HAP-1 (cell line): ENCODE data around the gene CHST14.

ENCODE experiments used
- DNase-seq, 2 experiments: peaks; one replicate each; pipeline ENCODE4 v3.0.0-alpha.2; 2016 to 2020; ENCODE audit warnings: low spot score in 2 of 2
- H3K27me3 ChIP-seq: fragments of 250-450 bp; sonication (Bioruptor Pico); 2 replicates; pipeline ENCODE4 v1.5.1; 2020; ENCODE audit warnings: low read depth, mild to moderate bottlenecking, moderate library complexity
- H3K36me3 ChIP-seq: fragments of 250-450 bp; sonication (Bioruptor Pico); replicated peaks from 2 replicates; pipeline ENCODE4 v1.5.1; 2020; ENCODE audit warnings: mild to moderate bottlenecking
- H3K4me1 ChIP-seq: fragments of 250-450 bp; sonication (Bioruptor Pico); 2 replicates; pipeline ENCODE4 v1.5.1; 2020; ENCODE audit warnings: mild to moderate bottlenecking
- H3K4me3 ChIP-seq: fragments of 250-450 bp; sonication (Bioruptor Pico); 2 replicates; pipeline ENCODE4 v1.5.1; 2020; ENCODE audit warnings: mild to moderate bottlenecking, moderate library complexity
- H3K9me3 ChIP-seq: fragments of 250-450 bp; sonication (Bioruptor Pico); 2 replicates; pipeline ENCODE4 v1.5.1; 2020; ENCODE audit warnings: mild to moderate bottlenecking, moderate library complexity
- in situ Hi-C: fragments of 300-500 bp; cut with MboI; formaldehyde crosslinking; loops from 3 replicates; pipeline ENCODE4 v1.14.3; 2020; ENCODE audit warnings: low sequenced_read_pairs, inconsistent platforms, mixed read lengths

CHST14 gene

GRCh38 chr15:40461958-40462357, 8.8 kb upstream of the CHST14 start:
- no peak for DNase-seq
- Histone ChIP-seq H3K36me3 (peaks cover 70% of the 10 kb centered on the region), H3K4me3 (no peak overlapping the region), H3K9me3 (no peaks in the 10 kb centered on the region), H3K4me1 (no peaks in the 10 kb centered on the region), H3K27me3 (no peaks in the 10 kb centered on the region)
- in situ Hi-C loops, result no loop called here

GRCh38 chr15:40463279-40463678, 7.5 kb upstream of the CHST14 start:
- H3K27me3 ChIP-seq, result no peaks in the 10 kb centered on the region
- in situ Hi-C loops, result no loop called here
- no peak for DNase-seq
- H3K4me3 ChIP-seq, result no peak overlapping the region
- H3K4me1 ChIP-seq, result no peaks in the 10 kb centered on the region
- H3K36me3 ChIP-seq, result peaks cover 75% of the 10 kb centered on the region
- no peaks in the 10 kb centered on the region for H3K9me3 ChIP-seq

GRCh38 chr15:40463886-40464545, 6.8 kb upstream of the CHST14 start:
- Histone ChIP-seq H3K36me3 (peaks cover 72% of the 10 kb centered on the region), H3K4me1 (no peaks in the 10 kb centered on the region), H3K27me3 (no peaks in the 10 kb centered on the region), H3K4me3 (no peak overlapping the region), H3K9me3 (no peaks in the 10 kb centered on the region)
- no peak for DNase-seq
- in situ Hi-C loops, result no loop called here

- H3K36me3 ChIP-seq, result peaks cover 65% of the 10 kb centered on the region
- no peak overlapping the region for H3K4me3 ChIP-seq
- no peaks in the 10 kb centered on the region for H3K27me3 ChIP-seq
- no peak for DNase-seq
- H3K4me1 ChIP-seq, result no peaks in the 10 kb centered on the region
- in situ Hi-C loops, result no loop called here
- no peaks in the 10 kb centered on the region for H3K9me3 ChIP-seq
Measured at GRCh38 chr15:40464595-40465185, 6.1 kb upstream of the CHST14 start.

GRCh38 chr15:40465939-40466338, 4.8 kb upstream of the CHST14 start:
- in situ Hi-C loops, result no loop called here
- Histone ChIP-seq H3K9me3 (no peaks in the 10 kb centered on the region), H3K36me3 (peaks cover 56% of the 10 kb centered on the region)

GRCh38 chr15:40466426-40467260, 4.1 kb upstream of the CHST14 start:
- DNase-seq, result no peak
- Histone ChIP-seq H3K9me3 (no peaks in the 10 kb centered on the region), H3K36me3 (peaks cover 52% of the 10 kb centered on the region), H3K4me1 (peaks cover 6% of the 10 kb centered on the region), H3K27me3 (no peaks in the 10 kb centered on the region), H3K4me3 (no peak overlapping the region)
- in situ Hi-C loops, result no loop called here

More at GRCh38 chr15:40465939-40466338, 4.8 kb upstream of the CHST14 start:
- Histone ChIP-seq H3K27me3 (no peaks in the 10 kb centered on the region), H3K4me1 (peaks cover 6% of the 10 kb centered on the region), H3K4me3 (no peak overlapping the region)
- no peak for DNase-seq

- H3K4me1 ChIP-seq, result peaks cover 8% of the 10 kb centered on the region
Measured at GRCh38 chr15:40467261-40467615, 3.5 kb upstream of the CHST14 start.

GRCh38 chr15:40468898-40469331, 1.9 kb upstream of the CHST14 start:
- in situ Hi-C loops, result no loop called here
- no peak overlapping the region for H3K4me3 ChIP-seq
- H3K9me3 ChIP-seq, result no peaks in the 10 kb centered on the region
- peaks cover 8% of the 10 kb centered on the region for H3K4me1 ChIP-seq
- H3K36me3 ChIP-seq, result peaks cover 31% of the 10 kb centered on the region
- no peak for DNase-seq
- H3K27me3 ChIP-seq, result no peaks in the 10 kb centered on the region

More at GRCh38 chr15:40467261-40467615, 3.5 kb upstream of the CHST14 start:
- no peak for DNase-seq
- Histone ChIP-seq H3K36me3 (peaks cover 46% of the 10 kb centered on the region), H3K9me3 (no peaks in the 10 kb centered on the region), H3K4me3 (no peak overlapping the region), H3K27me3 (no peaks in the 10 kb centered on the region)
- in situ Hi-C loops, result no loop called here

- peaks cover 8% of the 10 kb centered on the region for H3K4me1 ChIP-seq
- no peaks in the 10 kb centered on the region for H3K9me3 ChIP-seq
- no peaks in the 10 kb centered on the region for H3K27me3 ChIP-seq
- H3K4me3 ChIP-seq, result no peak overlapping the region
- DNase-seq, result no peak
- H3K36me3 ChIP-seq, result peaks cover 21% of the 10 kb centered on the region
- in situ Hi-C loops, result no loop called here
Measured at GRCh38 chr15:40469776-40470390, 901 bp upstream of the CHST14 start.

- H3K4me1 ChIP-seq, result peaks cover 8% of the 10 kb centered on the region
- H3K9me3 ChIP-seq, result no peaks in the 10 kb centered on the region
- peak overlapping the region; percentile 56 for H3K4me3 ChIP-seq
- H3K27me3 ChIP-seq, result no peaks in the 10 kb centered on the region
- H3K36me3 ChIP-seq, result peaks cover 10% of the 10 kb centered on the region
- DNase-seq, result peak in 1 of 2 experiments; percentile 34
- in situ Hi-C loops, result no loop called here
Measured at GRCh38 chr15:40471105-40471807, 472 bp downstream of the CHST14 start.

- Histone ChIP-seq H3K36me3 (peaks cover 7% of the 10 kb centered on the region), H3K9me3 (no peaks in the 10 kb centered on the region), H3K4me1 (peaks cover 8% of the 10 kb centered on the region), H3K4me3 (peak overlapping the region; percentile 56), H3K27me3 (no peaks in the 10 kb centered on the region)
- in situ Hi-C loops, result no loop called here
- DNase-seq, result peak in 1 of 2 experiments; percentile 31
Measured at GRCh38 chr15:40471808-40472150, 995 bp downstream of the CHST14 start.

- no peak for DNase-seq
- peak overlapping the region; percentile 56 for H3K4me3 ChIP-seq
- no peaks in the 10 kb centered on the region for H3K27me3 ChIP-seq
- H3K9me3 ChIP-seq, result no peaks in the 10 kb centered on the region
- in situ Hi-C loops, result no loop called here
- peaks cover 4% of the 10 kb centered on the region; the same call in 1 of the 2 replicates for H3K36me3 ChIP-seq
- peaks cover 8% of the 10 kb centered on the region for H3K4me1 ChIP-seq
Measured at GRCh38 chr15:40472171-40472727, 1.5 kb downstream of the CHST14 start.

GRCh38 chr15:40474581-40474980, 3.8 kb downstream of the CHST14 start:
- Histone ChIP-seq H3K4me3 (no peak overlapping the region), H3K36me3 (no peaks in the 10 kb centered on the region; the same call in 1 of the 2 replicates), H3K9me3 (no peaks in the 10 kb centered on the region), H3K4me1 (peaks cover 8% of the 10 kb centered on the region), H3K27me3 (no peaks in the 10 kb centered on the region)
- DNase-seq, result no peak
- in situ Hi-C loops, result no loop called here
